Activated CD4-positive, alpha-beta memory T cell treated with anti-CD3 and anti-CD28 coated beads for 36 hours (primary cell): ENCODE measurements around the gene KCTD3. TPM values are rescaled to one million over a fixed set of nuclear protein-coding genes. Genes with fewer than 3 reads are reported as not detected.

ENCODE experiments used
- CTCF ChIA-PET: fragments of 350-600 bp; sonication (Branson Sonifier 250); formaldehyde crosslinking; loops from one replicate; lab custom pipeline; 2021; ENCODE audit warnings: antibody characterized with exemption, inconsistent platforms; lab: Charles Lee
- POLR2A ChIA-PET: fragments of 350-600 bp; sonication (Branson Sonifier 250); formaldehyde crosslinking; loops from one replicate; lab custom pipeline; 2021; ENCODE audit warnings: antibody characterized with exemption; lab: Charles Lee
- DNase-seq: peaks from one replicate; pipeline ENCODE4 v3.0.0-alpha.2; 2020
- H3K27ac Mint-ChIP-seq: one replicate; pipeline ENCODE4 v1.8.0; 2021; ENCODE audit warnings: mixed read lengths
- H3K27me3 Mint-ChIP-seq: one replicate; pipeline ENCODE4 v1.8.0; 2021; ENCODE audit warnings: mixed read lengths
- H3K36me3 Mint-ChIP-seq: one replicate; pipeline ENCODE4 v1.8.0; 2021; ENCODE audit warnings: mixed read lengths
- H3K4me1 Mint-ChIP-seq: one replicate; pipeline ENCODE4 v1.8.0; 2021; ENCODE audit warnings: low read depth, mixed read lengths
- H3K4me3 Mint-ChIP-seq: one replicate; pipeline ENCODE4 v1.8.0; 2021; ENCODE audit warnings: mild to moderate bottlenecking, mixed read lengths
- H3K9me3 Mint-ChIP-seq: one replicate; pipeline ENCODE4 v1.8.0; 2021; ENCODE audit warnings: mixed read lengths
- intact Hi-C: fragments of 100-400 bp; cut with micrococcal nuclease; formaldehyde crosslinking; loops from one replicate; pipeline ENCODE4 v1.15.1; 2023
- total RNA-seq, 2 experiments: library from RNA; stranded (reverse); gene quantifications; one replicate each; pipeline ENCODE4 v1.2.3, GENCODE V29; 2021

The KCTD3 gene
- total RNA-seq, 2 experiments from 2014 or later: 1.3 to 2.7 TPM

DNA sequence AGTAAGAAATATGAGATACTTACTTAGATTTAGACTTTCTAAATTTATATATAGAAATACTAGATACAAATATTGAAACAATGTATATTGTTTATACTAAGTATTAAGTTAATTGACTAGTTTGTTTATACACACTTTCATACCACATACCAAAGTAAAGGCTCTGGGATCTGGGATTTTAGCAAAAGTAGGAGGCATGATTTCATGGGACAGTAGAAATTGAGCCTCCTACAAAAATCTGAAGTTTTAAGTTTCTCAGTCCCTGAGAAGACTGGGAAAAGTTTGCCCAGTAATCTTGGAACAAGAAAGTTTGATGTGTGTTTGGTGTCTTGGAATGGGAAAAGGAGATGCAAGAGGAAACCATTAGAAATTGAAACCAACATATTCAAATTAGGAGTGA is 30.9 kb downstream of the KCTD3 start:
- H3K9me3 Mint-ChIP-seq: no peaks in the 10 kb centered on the region
- no peak for DNase-seq
- intact Hi-C loops: no loop called here
- no peaks in the 10 kb centered on the region for H3K27me3 Mint-ChIP-seq
- H3K27ac Mint-ChIP-seq: no peak overlapping the region
- POLR2A ChIA-PET: no interaction called here
- CTCF ChIA-PET: no interaction called here
- peaks cover 2% of the 10 kb centered on the region for H3K36me3 Mint-ChIP-seq
- H3K4me3 Mint-ChIP-seq: no peak overlapping the region
- H3K4me1 Mint-ChIP-seq: peaks cover under 1% of the 10 kb centered on the region

DNA sequence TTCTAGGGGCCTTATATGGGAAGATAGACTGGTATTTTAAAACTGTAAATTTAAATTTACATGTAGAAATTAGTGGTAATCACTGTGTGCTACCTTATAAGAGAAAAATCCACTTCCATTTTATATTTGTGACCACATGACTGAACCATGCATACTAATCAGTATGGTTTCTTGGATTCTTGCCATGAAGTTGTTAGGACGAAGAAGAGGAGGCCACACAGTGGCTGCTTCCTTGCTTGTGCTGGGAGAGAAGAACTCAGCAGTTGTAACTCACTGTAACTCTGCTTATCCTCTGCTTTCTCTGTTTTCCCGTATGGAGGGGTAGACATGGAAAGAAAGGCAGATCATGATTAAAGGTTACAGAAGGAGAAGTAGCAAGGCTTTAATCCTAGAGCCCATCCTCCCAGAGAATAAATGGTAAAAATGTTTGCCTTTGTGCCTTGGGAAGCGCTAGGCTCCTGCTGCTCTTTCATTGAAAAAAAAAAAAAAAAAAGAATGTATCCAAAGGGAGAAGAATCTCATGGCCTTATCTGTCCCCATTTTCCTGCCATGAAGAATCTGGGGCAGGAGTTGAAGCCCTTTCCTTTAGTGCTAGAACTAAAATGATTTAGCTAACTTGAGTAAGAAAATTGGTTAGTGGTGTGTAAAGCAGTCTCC is 32.4 kb downstream of the KCTD3 start:
- Mint-ChIP-seq H3K9me3 (no peaks in the 10 kb centered on the region), H3K27ac (no peak overlapping the region), H3K27me3 (no peaks in the 10 kb centered on the region), H3K36me3 (peaks cover 2% of the 10 kb centered on the region), H3K4me1 (no peaks in the 10 kb centered on the region), H3K4me3 (no peak overlapping the region)
- intact Hi-C loops: no loop called here
- POLR2A ChIA-PET: no interaction called here
- CTCF ChIA-PET: no interaction called here
- no peak for DNase-seq

DNA sequence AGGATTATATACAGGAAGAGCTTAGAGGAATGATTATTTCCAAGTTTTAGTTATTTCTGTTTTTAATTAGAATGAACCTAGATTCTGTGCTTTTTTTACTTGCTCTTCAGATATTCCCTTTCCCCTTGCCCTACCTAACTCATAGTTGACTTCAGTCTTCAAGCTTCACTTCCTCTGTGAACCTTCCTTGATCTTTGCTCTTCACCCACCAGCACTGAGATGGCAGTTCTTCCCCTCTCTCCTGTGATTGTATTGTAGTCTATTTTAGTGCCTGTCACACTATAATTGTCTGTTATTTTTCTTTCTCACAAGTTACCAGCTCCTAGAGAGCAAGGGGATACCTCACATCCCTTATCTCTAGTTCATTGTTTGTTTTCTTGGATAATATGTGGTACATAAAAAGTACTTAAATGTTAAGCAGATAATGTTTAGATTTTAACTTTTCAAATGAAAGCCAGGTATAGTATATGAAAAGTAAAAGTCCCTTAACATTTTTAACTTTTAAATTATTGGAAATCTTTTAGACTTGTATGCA is 33.2 kb downstream of the KCTD3 start:
- POLR2A ChIA-PET: no interaction called here
- peaks cover 2% of the 10 kb centered on the region for H3K36me3 Mint-ChIP-seq
- H3K4me1 Mint-ChIP-seq: no peaks in the 10 kb centered on the region
- no peaks in the 10 kb centered on the region for H3K9me3 Mint-ChIP-seq
- intact Hi-C loops: no loop called here
- no peaks in the 10 kb centered on the region for H3K27me3 Mint-ChIP-seq
- CTCF ChIA-PET: no interaction called here
- no peak overlapping the region for H3K27ac Mint-ChIP-seq
- no peak for DNase-seq
- H3K4me3 Mint-ChIP-seq: no peak overlapping the region

DNA sequence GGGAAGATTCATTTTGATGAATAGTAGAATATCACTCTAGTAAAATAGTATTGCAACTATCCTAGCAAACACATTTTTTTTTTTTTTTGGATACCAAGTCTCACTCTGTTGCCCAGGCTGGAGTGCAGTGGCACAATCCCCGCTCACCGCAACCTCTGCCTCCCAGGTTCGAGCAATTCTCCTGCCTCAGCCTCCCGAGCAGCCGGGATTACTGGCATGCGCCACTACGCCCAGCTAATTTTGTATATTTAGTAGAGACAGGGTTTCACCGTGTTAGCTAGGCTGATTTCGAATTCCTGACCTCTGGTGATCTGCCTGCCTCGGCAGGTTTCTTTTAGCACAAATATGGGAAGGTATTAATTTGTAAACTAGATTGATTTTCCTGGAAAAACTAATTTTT is 33.8 kb downstream of the KCTD3 start:
- ChIA-PET CTCF (no interaction called here), POLR2A (no interaction called here)
- Mint-ChIP-seq H3K27me3 (no peaks in the 10 kb centered on the region), H3K36me3 (peaks cover 2% of the 10 kb centered on the region), H3K4me1 (no peaks in the 10 kb centered on the region), H3K4me3 (no peak overlapping the region), H3K27ac (no peak overlapping the region), H3K9me3 (no peaks in the 10 kb centered on the region)
- intact Hi-C loops: no loop called here
- DNase-seq: no peak

DNA sequence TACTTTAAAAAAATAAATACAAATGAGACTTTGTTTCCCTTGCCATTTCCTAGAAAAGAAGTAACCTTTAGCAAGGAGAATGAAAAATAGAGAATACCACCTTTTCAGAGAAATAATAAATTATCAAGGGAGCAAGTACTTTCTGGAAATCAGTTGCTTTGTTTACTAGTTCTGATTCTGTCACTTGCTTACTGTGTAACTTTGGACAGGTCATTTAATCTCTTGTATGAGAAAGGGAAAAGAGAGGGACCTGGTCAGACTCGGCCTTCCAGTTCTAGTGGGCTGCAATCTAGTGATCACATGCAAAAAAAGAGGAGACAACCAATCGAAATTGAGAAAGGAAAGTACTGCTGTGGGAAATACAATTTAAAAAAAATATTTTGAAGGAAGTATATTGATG is 34.2 kb downstream of the KCTD3 start:
- no peaks in the 10 kb centered on the region for H3K4me1 Mint-ChIP-seq
- no peak overlapping the region for H3K27ac Mint-ChIP-seq
- intact Hi-C loops: no loop called here
- no peaks in the 10 kb centered on the region for H3K9me3 Mint-ChIP-seq
- no peak overlapping the region for H3K4me3 Mint-ChIP-seq
- ChIA-PET CTCF (no interaction called here), POLR2A (no interaction called here)
- H3K36me3 Mint-ChIP-seq: peaks cover 2% of the 10 kb centered on the region
- H3K27me3 Mint-ChIP-seq: no peaks in the 10 kb centered on the region
- DNase-seq: no peak

- intact Hi-C loops: no loop called here
- Mint-ChIP-seq H3K36me3 (peaks cover 1% of the 10 kb centered on the region), H3K27ac (no peak overlapping the region), H3K27me3 (no peaks in the 10 kb centered on the region), H3K9me3 (no peaks in the 10 kb centered on the region), H3K4me1 (no peaks in the 10 kb centered on the region), H3K4me3 (no peak overlapping the region)
- ChIA-PET POLR2A (no interaction called here), CTCF (interaction anchor here (1.2 kb wide), 1 partner anchor 9 kb away, joined by 3 read pairs; no protein-coding TSS in a partner anchor)
- no peak for DNase-seq
Measured at GRCh38 chr1:215603319-215603718, 36.2 kb downstream of the KCTD3 start.

DNA sequence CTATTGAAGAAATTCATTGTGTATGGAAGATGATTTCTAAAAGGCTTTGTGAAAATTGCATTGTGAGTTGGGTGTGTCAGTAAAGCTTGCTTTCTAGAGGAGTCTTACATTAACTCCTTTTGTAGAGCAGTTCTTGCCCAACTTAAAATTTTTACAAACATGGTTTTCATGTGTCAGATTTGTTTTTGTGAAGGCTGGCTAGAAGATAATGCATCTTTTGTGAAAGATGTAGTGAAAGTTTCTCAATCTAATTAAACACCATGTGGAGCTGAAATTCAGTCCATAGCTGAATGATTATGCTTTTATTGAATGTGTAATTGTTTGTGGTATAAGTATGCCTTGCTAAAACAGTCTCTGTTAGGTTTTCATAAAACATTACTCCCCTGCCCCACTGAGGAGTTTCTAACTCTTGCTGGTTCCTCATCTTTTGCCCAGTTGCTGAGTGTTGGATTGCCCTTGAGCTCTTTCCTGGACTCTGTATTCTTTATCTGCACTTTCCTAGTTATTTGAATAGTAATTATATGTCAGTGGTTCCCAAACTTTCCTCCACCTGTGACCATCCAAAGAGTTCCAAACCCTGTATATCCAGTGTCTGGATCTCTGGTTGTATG is 38.0 kb downstream of the KCTD3 start:
- no peaks in the 10 kb centered on the region for H3K36me3 Mint-ChIP-seq
- no peak overlapping the region for H3K4me3 Mint-ChIP-seq
- ChIA-PET POLR2A (no interaction called here), CTCF (no interaction called here)
- no peak overlapping the region for H3K27ac Mint-ChIP-seq
- no peaks in the 10 kb centered on the region for H3K4me1 Mint-ChIP-seq
- intact Hi-C loops: no loop called here
- no peaks in the 10 kb centered on the region for H3K27me3 Mint-ChIP-seq
- DNase-seq: no peak
- no peaks in the 10 kb centered on the region for H3K9me3 Mint-ChIP-seq

GRCh38 chr1:215606036-215606435 is 38.9 kb downstream of the KCTD3 start:
- H3K4me3 Mint-ChIP-seq: no peak overlapping the region
- no peaks in the 10 kb centered on the region for H3K36me3 Mint-ChIP-seq
- intact Hi-C loops: no loop called here
- POLR2A ChIA-PET: no interaction called here
- CTCF ChIA-PET: no interaction called here
- no peaks in the 10 kb centered on the region for H3K27me3 Mint-ChIP-seq
- no peaks in the 10 kb centered on the region for H3K4me1 Mint-ChIP-seq
- H3K27ac Mint-ChIP-seq: no peak overlapping the region
- H3K9me3 Mint-ChIP-seq: no peaks in the 10 kb centered on the region
- DNase-seq: no peak

DNA sequence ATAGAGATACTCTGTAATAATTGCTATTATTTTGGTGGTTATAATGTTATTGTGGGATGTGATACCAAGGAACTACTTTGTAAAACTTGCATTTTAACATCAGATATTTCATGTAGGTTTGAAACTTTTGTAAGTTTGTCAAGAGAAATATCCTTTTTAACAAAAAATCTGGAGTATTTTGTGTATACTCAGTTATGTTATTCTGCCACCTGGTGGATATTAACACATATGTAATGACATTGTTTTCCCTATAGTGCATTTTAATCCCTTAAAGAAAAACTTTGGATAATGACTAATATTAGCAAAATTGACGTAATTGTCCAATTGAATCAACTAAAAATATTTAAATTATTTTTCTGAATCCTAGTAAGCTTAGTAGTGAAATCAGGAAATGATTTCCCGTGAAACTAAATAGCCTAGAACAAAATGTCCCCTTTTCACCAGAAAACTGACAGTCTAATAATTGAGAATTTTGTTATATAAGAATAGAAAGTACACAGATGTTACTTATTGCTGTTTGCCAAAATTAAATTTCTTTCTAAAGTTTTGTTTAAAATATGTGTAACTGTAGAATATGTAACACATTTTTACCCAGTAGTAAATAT is 39.6 kb downstream of the KCTD3 start:
- Mint-ChIP-seq H3K36me3 (no peaks in the 10 kb centered on the region), H3K9me3 (no peaks in the 10 kb centered on the region), H3K27ac (no peak overlapping the region), H3K4me1 (no peaks in the 10 kb centered on the region), H3K4me3 (no peak overlapping the region), H3K27me3 (no peaks in the 10 kb centered on the region)
- POLR2A ChIA-PET: no interaction called here
- CTCF ChIA-PET: interaction anchor here (0.5 kb wide), 1 partner anchor 14 kb away, joined by 3 read pairs; no protein-coding TSS in a partner anchor
- intact Hi-C loops: no loop called here
- no peak for DNase-seq

- intact Hi-C loops: no loop called here
- no peaks in the 10 kb centered on the region for H3K4me1 Mint-ChIP-seq
- H3K36me3 Mint-ChIP-seq: no peaks in the 10 kb centered on the region
- ChIA-PET POLR2A (no interaction called here), CTCF (interaction anchor here (0.5 to 0.9 kb wide), 2 partner anchors 15 to 83 kb away, joined by 3 read pairs; no protein-coding TSS in a partner anchor)
- H3K4me3 Mint-ChIP-seq: no peak overlapping the region
- no peaks in the 10 kb centered on the region for H3K9me3 Mint-ChIP-seq
- DNase-seq: no peak
- H3K27ac Mint-ChIP-seq: no peak overlapping the region
- H3K27me3 Mint-ChIP-seq: no peaks in the 10 kb centered on the region
Measured at GRCh38 chr1:215607412-215607811, 40.3 kb downstream of the KCTD3 start.

GRCh38 chr1:215608646-215609045 is 41.5 kb downstream of the KCTD3 start:
- no peak overlapping the region for H3K4me3 Mint-ChIP-seq
- intact Hi-C loops: no loop called here
- H3K4me1 Mint-ChIP-seq: no peaks in the 10 kb centered on the region
- peaks cover 5% of the 10 kb centered on the region for H3K36me3 Mint-ChIP-seq
- H3K27me3 Mint-ChIP-seq: no peaks in the 10 kb centered on the region
- CTCF ChIA-PET: no interaction called here
- H3K9me3 Mint-ChIP-seq: no peaks in the 10 kb centered on the region
- H3K27ac Mint-ChIP-seq: no peak overlapping the region
- POLR2A ChIA-PET: no interaction called here
- DNase-seq: no peak

DNA sequence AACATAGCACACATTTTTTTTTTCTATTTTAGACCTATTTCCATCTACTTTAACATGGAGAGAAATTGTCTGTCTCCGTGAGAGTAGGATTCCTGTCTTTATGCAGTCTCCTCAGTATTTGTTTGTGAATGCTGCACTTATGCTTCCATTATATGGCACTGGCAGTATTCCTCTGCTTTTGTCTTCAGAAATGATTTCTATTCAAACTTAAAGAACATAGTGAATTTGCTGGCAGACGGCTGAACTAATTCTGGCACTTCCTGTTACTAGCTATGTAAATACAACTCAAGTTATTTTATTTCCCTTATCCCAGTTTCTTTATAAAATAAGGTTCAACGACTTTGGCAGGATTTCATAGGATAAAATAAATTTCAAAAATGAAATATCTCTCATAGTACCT is 45.3 kb downstream of the KCTD3 start:
- intact Hi-C loops: no loop called here
- CTCF ChIA-PET: no interaction called here
- Mint-ChIP-seq H3K27me3 (no peaks in the 10 kb centered on the region), H3K4me1 (no peaks in the 10 kb centered on the region), H3K27ac (no peak overlapping the region), H3K9me3 (no peaks in the 10 kb centered on the region), H3K36me3 (peaks cover 7% of the 10 kb centered on the region), H3K4me3 (no peak overlapping the region)
- POLR2A ChIA-PET: no interaction called here
- DNase-seq: no peak
